GM18951 (cell line): ENCODE data around the gene MMRN1.

Source experiments
- POLR2A ChIP-seq: IDR thresholded peaks from 4 replicates; pipeline ENCODE4 v1.6.1; 2011; ENCODE audit warnings: mild to moderate bottlenecking; ENCODE audit not compliant: insufficient read length, insufficient read depth; ENCODE audit errors: extremely low read depth
- in situ Hi-C: fragments of 300-500 bp; cut with MboI; formaldehyde crosslinking; loops from one replicate; pipeline ENCODE4 v1.12.0; 2022; ENCODE audit warnings: low sequenced_read_pairs, mixed read lengths, inconsistent platforms; ENCODE audit not compliant: unreplicated experiment

The MMRN1 gene, protein sequence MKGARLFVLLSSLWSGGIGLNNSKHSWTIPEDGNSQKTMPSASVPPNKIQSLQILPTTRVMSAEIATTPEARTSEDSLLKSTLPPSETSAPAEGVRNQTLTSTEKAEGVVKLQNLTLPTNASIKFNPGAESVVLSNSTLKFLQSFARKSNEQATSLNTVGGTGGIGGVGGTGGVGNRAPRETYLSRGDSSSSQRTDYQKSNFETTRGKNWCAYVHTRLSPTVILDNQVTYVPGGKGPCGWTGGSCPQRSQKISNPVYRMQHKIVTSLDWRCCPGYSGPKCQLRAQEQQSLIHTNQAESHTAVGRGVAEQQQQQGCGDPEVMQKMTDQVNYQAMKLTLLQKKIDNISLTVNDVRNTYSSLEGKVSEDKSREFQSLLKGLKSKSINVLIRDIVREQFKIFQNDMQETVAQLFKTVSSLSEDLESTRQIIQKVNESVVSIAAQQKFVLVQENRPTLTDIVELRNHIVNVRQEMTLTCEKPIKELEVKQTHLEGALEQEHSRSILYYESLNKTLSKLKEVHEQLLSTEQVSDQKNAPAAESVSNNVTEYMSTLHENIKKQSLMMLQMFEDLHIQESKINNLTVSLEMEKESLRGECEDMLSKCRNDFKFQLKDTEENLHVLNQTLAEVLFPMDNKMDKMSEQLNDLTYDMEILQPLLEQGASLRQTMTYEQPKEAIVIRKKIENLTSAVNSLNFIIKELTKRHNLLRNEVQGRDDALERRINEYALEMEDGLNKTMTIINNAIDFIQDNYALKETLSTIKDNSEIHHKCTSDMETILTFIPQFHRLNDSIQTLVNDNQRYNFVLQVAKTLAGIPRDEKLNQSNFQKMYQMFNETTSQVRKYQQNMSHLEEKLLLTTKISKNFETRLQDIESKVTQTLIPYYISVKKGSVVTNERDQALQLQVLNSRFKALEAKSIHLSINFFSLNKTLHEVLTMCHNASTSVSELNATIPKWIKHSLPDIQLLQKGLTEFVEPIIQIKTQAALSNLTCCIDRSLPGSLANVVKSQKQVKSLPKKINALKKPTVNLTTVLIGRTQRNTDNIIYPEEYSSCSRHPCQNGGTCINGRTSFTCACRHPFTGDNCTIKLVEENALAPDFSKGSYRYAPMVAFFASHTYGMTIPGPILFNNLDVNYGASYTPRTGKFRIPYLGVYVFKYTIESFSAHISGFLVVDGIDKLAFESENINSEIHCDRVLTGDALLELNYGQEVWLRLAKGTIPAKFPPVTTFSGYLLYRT

DNA sequence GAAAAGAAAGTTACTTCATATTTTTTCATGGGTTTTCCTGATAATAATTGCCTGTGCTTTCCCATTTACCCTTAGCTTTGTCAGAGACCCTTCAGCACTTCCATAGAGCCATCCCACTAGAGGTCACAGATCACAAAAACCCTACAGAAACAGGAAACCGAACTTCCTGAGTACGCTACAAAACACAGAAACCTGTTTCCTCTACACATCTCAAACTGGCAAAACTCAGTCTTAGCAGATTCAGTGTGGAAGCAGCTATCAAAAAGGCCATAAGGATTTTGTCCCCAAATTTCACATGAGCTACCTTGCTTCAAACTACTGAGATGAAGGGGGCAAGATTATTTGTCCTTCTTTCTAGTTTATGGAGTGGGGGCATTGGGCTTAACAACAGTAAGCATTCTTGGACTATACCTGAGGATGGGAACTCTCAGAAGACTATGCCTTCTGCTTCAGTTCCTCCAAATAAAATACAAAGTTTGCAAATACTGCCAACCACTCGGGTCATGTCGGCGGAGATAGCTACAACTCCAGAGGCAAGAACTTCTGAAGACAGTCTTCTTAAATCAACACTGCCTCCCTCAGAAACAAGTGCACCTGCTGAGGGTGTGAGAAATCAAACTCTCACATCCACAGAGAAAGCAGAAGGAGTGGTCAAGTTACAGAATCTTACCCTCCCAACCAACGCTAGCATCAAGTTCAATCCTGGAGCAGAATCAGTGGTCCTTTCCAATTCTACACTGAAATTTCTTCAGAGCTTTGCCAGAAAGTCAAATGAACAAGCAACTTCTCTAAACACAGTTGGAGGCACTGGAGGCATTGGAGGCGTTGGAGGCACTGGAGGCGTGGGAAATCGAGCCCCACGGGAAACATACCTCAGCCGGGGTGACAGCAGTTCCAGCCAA, at the start of gene MMRN1:
TSS of gene MMRN1 (plus strand) at position 206 of the 902 bp plus-strand sequence. CDS start at position 324, 118 bp downstream.
- in situ Hi-C loops: no loop called here
- TF ChIP-seq POLR2A: no peak

DNA sequence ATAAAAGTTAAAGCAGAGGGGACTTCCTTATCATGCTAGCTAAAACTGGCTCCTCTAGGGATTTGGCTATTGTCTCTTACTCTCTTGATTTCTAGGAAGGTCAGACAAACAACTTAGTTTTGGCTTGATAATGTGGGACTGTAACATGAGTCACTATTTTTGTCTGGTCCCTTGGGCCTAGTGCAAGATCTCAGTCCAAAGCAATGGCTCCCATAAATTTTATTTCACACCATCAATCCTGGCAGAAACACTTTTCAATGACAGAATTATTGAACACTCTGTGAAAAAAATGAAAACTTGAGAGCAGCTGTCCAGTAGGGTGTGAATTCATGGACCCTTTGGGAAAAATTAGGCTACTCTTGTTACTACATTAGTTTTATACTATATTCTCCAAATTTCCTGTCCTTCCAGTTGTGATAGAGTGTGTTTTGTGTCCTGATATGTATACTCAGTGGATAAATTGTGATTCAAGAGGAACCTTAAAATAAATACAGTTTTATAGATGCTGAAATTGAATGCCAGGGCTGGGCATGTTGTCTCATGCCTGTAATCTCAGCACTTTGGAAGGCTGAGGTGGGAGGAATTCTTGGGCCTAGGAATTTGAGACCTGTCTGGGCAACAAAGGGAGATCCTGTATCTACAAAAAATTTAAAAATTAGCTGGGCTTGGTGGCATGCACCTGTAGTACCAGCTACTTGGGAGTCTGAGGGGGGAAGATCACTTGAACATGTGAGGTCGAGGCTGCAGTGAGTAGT, 46.9 kb upstream of the MMRN1 start:
- no peak for TF ChIP-seq POLR2A
- in situ Hi-C loops: no loop called here

DNA sequence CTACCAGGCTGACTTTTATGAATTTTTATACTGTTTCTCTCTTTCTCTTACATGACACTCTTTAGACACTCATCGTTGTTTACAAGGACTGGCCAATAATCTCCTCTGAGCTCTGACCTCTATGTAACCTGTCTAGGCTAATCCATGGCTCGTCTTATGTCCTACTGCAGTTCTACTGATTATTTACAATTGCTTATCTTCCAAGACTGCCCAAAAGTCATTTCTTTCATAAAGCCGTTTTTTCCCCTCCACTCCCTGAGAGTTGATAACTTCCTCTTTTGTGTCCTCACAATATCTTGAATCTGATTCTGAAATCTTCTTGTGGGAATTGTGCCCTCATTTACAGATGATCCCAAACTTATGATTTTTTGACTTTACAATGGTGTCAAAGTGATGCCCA, 39.4 kb upstream of the MMRN1 start:
- in situ Hi-C loops: no loop called here

DNA sequence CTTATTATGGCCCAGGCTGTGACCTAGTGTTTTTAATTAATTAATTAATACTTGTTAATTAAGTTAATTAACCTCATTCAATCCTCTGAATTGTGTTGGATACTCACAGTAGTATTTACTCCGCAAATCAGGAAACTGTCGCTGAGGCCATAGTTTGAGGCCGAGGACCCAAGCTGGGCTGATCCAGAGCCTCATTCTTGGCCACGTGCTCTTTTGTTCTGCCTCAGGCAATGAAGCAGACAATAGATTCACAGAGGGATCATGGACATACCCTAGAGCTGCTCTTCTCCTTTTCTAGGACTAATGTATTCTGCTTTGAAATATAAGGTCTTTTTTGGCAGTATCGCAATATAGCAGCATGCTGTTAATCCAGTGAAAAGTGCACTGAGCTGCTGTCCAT, 33.7 kb upstream of the MMRN1 start:
- in situ Hi-C loops: no loop called here
- no peak for TF ChIP-seq POLR2A

More for the DNA sequence above, 39.4 kb upstream of the MMRN1 start:
- TF ChIP-seq POLR2A: no peak

DNA sequence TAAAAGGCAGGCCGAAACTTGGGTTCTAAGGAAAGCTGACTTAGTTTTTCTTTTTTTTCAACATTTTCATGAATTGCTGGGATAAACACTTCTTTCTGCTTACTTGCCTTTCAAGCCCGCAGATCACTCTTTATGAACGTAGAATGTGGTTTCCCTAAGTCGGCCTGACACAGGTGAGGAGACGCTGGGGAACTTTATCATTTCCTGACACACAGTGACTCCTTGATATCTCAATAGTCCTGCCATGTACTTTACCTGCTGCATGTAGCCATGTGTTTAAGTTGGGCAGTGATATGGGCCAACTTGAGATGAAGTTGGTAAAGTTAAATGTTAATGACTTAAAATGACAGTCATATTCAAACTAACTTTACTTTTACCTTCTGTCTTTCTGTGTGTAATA, 31.1 kb upstream of the MMRN1 start:
- TF ChIP-seq POLR2A: no peak
- in situ Hi-C loops: no loop called here

DNA sequence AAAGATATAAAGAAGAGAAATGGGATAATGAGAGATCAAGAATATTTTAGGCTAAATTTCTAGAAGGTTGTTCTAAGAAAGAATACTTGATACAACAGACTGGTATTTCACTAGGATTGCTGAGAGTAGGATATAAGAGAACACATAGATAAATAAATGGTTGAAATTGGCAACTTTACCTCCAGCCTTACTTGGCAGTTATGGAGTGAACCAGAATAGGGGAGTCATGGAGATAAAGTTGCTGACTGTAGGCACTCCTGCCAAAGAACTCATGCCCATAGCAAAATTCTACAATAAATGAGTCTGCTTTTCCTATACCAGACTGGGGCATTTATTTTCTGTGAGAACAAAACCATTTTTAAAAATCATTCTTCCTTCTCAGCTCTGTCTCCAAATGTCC, 26.4 kb upstream of the MMRN1 start:
- in situ Hi-C loops: no loop called here
- TF ChIP-seq POLR2A: no peak

DNA sequence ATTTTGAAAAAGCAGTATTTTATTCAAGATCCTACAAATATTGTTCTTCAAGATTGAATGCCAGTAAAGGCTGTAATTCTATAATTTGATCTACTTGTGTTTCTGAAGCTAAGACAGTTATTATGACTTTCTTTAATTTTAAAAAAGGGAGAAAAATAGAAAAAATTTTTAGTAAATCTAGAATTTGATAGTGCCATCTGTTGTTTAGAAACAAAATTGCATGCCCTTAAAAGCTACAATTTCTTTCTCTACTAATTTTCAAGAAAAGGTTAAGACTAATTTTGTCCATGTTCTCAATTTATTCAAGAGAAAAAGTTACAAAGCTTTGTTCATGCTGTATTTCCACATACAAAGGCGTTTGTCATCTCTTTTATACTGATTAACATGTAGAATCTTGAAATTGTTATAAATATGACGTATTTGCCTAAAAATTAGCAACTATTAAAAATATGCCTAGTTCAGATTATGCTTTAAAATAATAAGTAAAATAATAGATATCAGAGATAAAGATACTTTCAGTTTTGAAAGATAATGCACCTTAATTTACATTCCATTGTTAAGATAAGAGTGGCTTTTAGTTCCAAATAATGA, 25.6 kb upstream of the MMRN1 start:
- in situ Hi-C loops: no loop called here
- no peak for TF ChIP-seq POLR2A

DNA sequence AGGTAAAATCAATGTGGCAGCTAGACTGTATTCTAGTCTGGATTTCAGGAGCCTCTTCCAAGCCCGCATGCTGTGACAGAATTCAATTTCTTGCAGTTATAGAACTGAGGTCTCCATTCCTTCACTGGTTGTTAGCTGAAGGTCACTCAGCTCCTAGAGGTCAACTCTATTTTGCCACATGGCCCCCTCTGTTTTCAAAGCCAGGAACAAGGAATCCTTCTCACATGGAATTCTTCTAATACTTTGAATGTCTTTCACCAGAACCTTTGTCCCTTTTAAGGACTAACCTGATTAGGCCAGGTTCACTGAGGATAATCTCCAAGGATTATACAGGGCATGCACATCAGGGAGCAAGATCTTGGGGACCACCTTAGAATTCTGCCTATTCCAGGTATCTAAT, 23.4 kb upstream of the MMRN1 start:
- TF ChIP-seq POLR2A: no peak
- in situ Hi-C loops: no loop called here

DNA sequence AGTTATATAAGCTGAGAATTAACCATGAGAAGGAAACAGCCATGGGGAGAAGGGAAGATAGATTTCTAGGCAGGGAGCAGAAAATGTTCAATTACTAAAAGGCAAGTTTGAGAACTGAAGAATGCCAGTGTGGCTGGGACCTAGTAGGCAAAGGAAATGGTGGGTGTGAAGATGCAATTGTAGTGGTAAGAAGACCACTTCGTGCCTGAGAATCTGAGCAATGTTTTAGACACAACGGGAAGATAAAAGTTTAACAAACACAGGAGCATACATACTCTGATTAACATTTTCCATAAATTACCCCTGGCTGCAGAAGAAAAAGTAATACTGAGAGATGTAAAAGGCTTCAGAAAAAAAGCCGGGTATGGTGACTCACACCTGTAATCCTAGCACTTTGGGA, 18.1 kb upstream of the MMRN1 start:
- in situ Hi-C loops: no loop called here

DNA sequence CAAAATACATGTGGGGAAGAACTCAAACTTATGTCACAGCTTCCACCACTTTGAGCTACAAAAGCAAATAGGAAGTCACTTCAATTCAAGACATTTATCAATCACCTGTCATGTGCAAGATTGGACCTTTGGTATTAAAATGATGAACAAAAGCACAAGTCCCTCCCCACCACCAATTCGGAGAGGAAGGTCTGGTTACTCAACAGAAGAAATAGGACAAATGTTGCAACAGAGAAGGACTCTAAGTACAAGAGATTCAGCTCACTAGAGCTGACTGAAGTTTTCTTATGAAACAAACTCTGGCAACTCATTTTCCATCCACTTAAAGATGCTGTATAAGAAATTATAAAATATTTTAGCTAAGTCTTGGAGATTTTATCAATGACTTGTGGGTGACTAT, 16.0 kb upstream of the MMRN1 start:
- no peak for TF ChIP-seq POLR2A
- in situ Hi-C loops: no loop called here

More for the DNA sequence above, 18.1 kb upstream of the MMRN1 start:
- TF ChIP-seq POLR2A: no peak

DNA sequence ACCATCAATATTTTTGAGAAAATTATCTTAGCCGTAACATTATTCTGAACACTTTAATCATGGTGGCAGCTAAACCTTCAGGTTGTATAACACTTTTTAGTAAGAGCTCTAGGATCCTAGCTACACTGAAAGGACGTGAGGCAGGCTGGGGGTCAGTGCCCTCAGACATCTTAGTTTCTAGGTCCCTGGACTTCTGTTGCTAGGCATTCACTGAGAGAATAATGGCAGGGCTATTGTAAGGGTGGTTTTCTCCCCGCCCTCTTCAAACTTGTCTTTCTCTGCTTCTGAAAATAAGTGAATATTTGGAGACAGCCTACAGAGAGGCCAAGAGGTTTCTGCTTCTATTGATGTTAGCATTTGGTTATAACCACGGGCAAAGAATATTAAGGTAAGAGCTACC, 15.4 kb upstream of the MMRN1 start:
- no peak for TF ChIP-seq POLR2A
- in situ Hi-C loops: no loop called here
